MM.1S (cell line): ENCODE results near the gene DCDC2.

Source experiments
- CTCF ChIP-seq: fragments of 300-600 bp; sonication (generic); IDR thresholded peaks from 2 replicates; pipeline ENCODE4 v1.5.1; 2016; ENCODE audit warnings: antibody characterized with exemption, low read length, mixed read lengths
- EZH2 ChIP-seq: fragments of 300-600 bp; sonication (generic); optimal IDR thresholded peaks from 2 replicates; pipeline ENCODE3; 2017; ENCODE audit warnings: low read depth, mild to moderate bottlenecking, antibody characterized with exemption, low read length, mixed read lengths

- TF ChIP-seq EZH2 (no peak), CTCF (no peak)
Observed at GRCh38 chr6:24191346-24191745, 166.5 kb downstream of the DCDC2 start.
